GM23338 (cell line): ENCODE results near the gene GRK5. TPM values are rescaled to one million over a fixed set of nuclear protein-coding genes. Genes with fewer than 3 reads are reported as not detected.

Experiments used
- ATAC-seq: fragments of 200-7000 bp; cut with Tn5 transposase; 3 replicates; pipeline ENCODE4 v1.9.1; 2020
- DNase-seq: peaks from one replicate; pipeline ENCODE4 v3.0.0-alpha.2; 2015; ENCODE audit warnings: low spot score
- H2AFZ ChIP-seq: fragments of 200-600 bp; sonication (generic); 2 replicates; pipeline ENCODE4 v1.8.0; 2016; ENCODE audit warnings: antibody characterized with exemption, mild to moderate bottlenecking, moderate library complexity
- H3F3A ChIP-seq: fragments of 200-600 bp; sonication (generic); replicated peaks from 2 replicates; pipeline ENCODE4 v1.8.0; 2017; ENCODE audit warnings: antibody characterized with exemption, mixed run types, low read depth
- H3K27ac ChIP-seq: fragments of 200-600 bp; sonication (generic); 2 replicates; pipeline ENCODE4 v1.6.1; 2016; ENCODE audit warnings: low read depth
- H3K27me3 ChIP-seq: fragments of 200-600 bp; sonication (generic); 2 replicates; pipeline ENCODE4 v1.8.0; 2016; ENCODE audit warnings: mild to moderate bottlenecking, mixed run types, moderate library complexity; ENCODE audit not compliant: insufficient read depth
- H3K36me3 ChIP-seq: fragments of 200-600 bp; sonication (generic); 2 replicates; pipeline ENCODE4 v1.8.0; 2016; ENCODE audit warnings: mild to moderate bottlenecking; ENCODE audit not compliant: insufficient read depth
- H3K4me1 ChIP-seq: fragments of 200-600 bp; sonication (generic); 2 replicates; pipeline ENCODE4 v1.8.0; 2016; ENCODE audit warnings: mild to moderate bottlenecking, moderate library complexity; ENCODE audit not compliant: insufficient read depth
- H3K4me2 ChIP-seq: fragments of 200-600 bp; sonication (generic); 2 replicates; pipeline ENCODE4 v1.7.1; 2017; ENCODE audit warnings: mixed run types
- H3K4me3 ChIP-seq: fragments of 200-600 bp; sonication (generic); 2 replicates; pipeline ENCODE4 v1.6.1; 2016; ENCODE audit warnings: mixed run types
- H3K79me2 ChIP-seq: fragments of 200-600 bp; sonication (generic); replicated peaks from 2 replicates; pipeline ENCODE4 v1.8.0; 2017; ENCODE audit warnings: mild to moderate bottlenecking; ENCODE audit not compliant: insufficient read depth
- H3K9me2 ChIP-seq: fragments of 200-600 bp; sonication (generic); 2 replicates; pipeline ENCODE4 v1.8.0; 2017; ENCODE audit not compliant: insufficient read depth
- H4K20me1 ChIP-seq: fragments of 200-600 bp; sonication (generic); replicated peaks from 2 replicates; pipeline ENCODE4 v1.8.0; 2017; ENCODE audit warnings: mild to moderate bottlenecking; ENCODE audit not compliant: insufficient read depth
- H3K27ac Mint-ChIP-seq: 2 replicates; pipeline ENCODE4 v1.8.0; 2020; ENCODE audit warnings: inconsistent platforms, mild to moderate bottlenecking, moderate library complexity, mixed read lengths
- H3K27me3 Mint-ChIP-seq: 3 replicates; pipeline ENCODE4 v1.8.0; 2022; ENCODE audit warnings: low read depth, mild to moderate bottlenecking, moderate library complexity, mixed read lengths, inconsistent platforms; ENCODE audit not compliant: insufficient read depth, poor library complexity
- H3K36me3 Mint-ChIP-seq: 3 replicates; pipeline ENCODE4 v1.8.0; 2021; ENCODE audit warnings: low read depth, mild to moderate bottlenecking, inconsistent platforms, moderate library complexity, mixed read lengths
- H3K4me1 Mint-ChIP-seq: 3 replicates; pipeline ENCODE4 v1.8.0; 2020; ENCODE audit warnings: mild to moderate bottlenecking, inconsistent platforms, mixed read lengths
- H3K4me3 Mint-ChIP-seq: 3 replicates; pipeline ENCODE4 v1.8.0; 2021; ENCODE audit warnings: moderate library complexity, mild to moderate bottlenecking, inconsistent platforms, mixed read lengths
- H3K9me3 Mint-ChIP-seq: 3 replicates; pipeline ENCODE4 v1.8.0; 2020; ENCODE audit warnings: moderate library complexity, mild to moderate bottlenecking, inconsistent platforms, mixed read lengths
- STAT1 ChIP-seq: IDR thresholded peaks from one replicate; pipeline ENCODE4 v1.6.1; 2016; ENCODE audit warnings: antibody characterized with exemption; ENCODE audit not compliant: unreplicated experiment
- ZNF114 ChIP-seq: fragments of 250-450 bp; sonication (Bioruptor Pico); IDR thresholded peaks from 2 replicates; pipeline ENCODE4 v1.5.0; 2020; ENCODE audit warnings: mild to moderate bottlenecking, moderate library complexity
- ZNF462 ChIP-seq: fragments of 250-450 bp; sonication (Bioruptor Pico); IDR thresholded peaks from 2 replicates; pipeline ENCODE4 v1.5.0; 2020; ENCODE audit warnings: mild to moderate bottlenecking, moderate library complexity
- polyA plus RNA-seq: library from polyadenylated mRNA; unstranded; fragments of >200 nt; fragmentation: Nextera tagmentation; extraction: Ambion mirVana; gene quantifications from 2 replicates; pipeline ENCODE4 v1.2.1, GENCODE V29; 2016
- total RNA-seq: library from RNA; depleted of rRNA; stranded (reverse); fragments of >200 nt; shearing (Covaris generic); gene quantifications from 2 replicates; pipeline ENCODE4 v1.2.3, GENCODE V29; 2014
- TF ChIP-seq, protein P1 (sequence below): IDR thresholded peaks from one replicate; pipeline ENCODE4 v1.6.1; 2018; ENCODE audit warnings: antibody characterized with exemption; ENCODE audit not compliant: unreplicated experiment

The GRK5 gene
- total and polyA plus RNA-seq, 2 experiments from 2014 or later = 0.53 to 2.0 TPM

DNA sequence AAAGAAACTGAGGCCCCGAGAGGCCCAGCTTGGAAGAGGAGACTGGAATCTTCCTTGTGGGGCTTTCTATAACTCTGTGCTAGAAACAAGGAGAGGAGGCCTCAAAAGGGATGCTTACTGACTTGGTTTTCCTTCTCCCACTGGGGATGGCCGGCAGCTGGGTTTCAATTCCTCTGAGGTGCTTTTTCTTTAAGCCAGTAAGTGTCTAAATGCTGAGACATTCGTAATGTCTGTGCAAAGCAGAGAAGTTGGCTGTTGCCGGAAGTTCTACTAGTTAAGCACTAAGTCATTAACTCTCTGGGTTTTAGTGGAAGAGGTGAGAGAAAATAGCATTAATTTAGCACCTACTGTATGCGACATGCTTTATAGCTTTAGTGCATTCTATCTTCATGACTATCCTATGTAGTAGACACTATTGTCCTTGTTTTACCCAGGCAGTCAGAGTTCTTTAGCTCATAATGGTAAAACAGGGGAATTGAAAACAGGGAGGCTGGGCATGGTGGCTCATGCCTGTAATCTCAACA, 199.9 kb downstream of the GRK5 start (continued):
- no peak for TF ChIP-seq ZNF462 (CRISPR knock-in tag)

GRCh38 chr10:119408072-119408471, 200.7 kb downstream of the GRK5 start:
- no peak overlapping the region for H2AFZ ChIP-seq
- no peaks in the 10 kb centered on the region for H3F3A ChIP-seq
- no peaks in the 10 kb centered on the region for H3K9me3 Mint-ChIP-seq
- no peaks in the 10 kb centered on the region for H3K27me3 ChIP-seq
- no peak overlapping the region for H3K4me3 Mint-ChIP-seq
- no peaks in the 10 kb centered on the region for H4K20me1 ChIP-seq
- no peaks in the 10 kb centered on the region for H3K4me1 ChIP-seq
- no peak overlapping the region for H3K27ac ChIP-seq
- H3K4me3 ChIP-seq = no peak overlapping the region
- no peaks in the 10 kb centered on the region for H3K36me3 Mint-ChIP-seq
- no peak overlapping the region for H3K4me2 ChIP-seq
- peaks cover 10% of the 10 kb centered on the region for H3K27me3 Mint-ChIP-seq
- H3K79me2 ChIP-seq = no peaks in the 10 kb centered on the region
- H3K36me3 ChIP-seq = no peaks in the 10 kb centered on the region
- no peak for ATAC-seq
- DNase-seq = no peak
- H3K27ac Mint-ChIP-seq = no peak overlapping the region
- TF ChIP-seq ZNF114 (CRISPR knock-in tag) (no peak), STAT1 (no peak)
- TF ChIP-seq, protein P1, sequence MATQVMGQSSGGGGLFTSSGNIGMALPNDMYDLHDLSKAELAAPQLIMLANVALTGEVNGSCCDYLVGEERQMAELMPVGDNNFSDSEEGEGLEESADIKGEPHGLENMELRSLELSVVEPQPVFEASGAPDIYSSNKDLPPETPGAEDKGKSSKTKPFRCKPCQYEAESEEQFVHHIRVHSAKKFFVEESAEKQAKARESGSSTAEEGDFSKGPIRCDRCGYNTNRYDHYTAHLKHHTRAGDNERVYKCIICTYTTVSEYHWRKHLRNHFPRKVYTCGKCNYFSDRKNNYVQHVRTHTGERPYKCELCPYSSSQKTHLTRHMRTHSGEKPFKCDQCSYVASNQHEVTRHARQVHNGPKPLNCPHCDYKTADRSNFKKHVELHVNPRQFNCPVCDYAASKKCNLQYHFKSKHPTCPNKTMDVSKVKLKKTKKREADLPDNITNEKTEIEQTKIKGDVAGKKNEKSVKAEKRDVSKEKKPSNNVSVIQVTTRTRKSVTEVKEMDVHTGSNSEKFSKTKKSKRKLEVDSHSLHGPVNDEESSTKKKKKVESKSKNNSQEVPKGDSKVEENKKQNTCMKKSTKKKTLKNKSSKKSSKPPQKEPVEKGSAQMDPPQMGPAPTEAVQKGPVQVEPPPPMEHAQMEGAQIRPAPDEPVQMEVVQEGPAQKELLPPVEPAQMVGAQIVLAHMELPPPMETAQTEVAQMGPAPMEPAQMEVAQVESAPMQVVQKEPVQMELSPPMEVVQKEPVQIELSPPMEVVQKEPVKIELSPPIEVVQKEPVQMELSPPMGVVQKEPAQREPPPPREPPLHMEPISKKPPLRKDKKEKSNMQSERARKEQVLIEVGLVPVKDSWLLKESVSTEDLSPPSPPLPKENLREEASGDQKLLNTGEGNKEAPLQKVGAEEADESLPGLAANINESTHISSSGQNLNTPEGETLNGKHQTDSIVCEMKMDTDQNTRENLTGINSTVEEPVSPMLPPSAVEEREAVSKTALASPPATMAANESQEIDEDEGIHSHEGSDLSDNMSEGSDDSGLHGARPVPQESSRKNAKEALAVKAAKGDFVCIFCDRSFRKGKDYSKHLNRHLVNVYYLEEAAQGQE = no peak
- H3K9me2 ChIP-seq = no peaks in the 10 kb centered on the region
- H3K4me1 Mint-ChIP-seq = peaks cover 13% of the 10 kb centered on the region
